Ishikawa (cell line): ENCODE results near the gene COL15A1.

Source experiments
- CREB1 ChIP-seq: IDR thresholded peaks from 2 replicates; pipeline ENCODE4 v1.6.1; 2012; ENCODE audit warnings: low read depth
- EGR1 ChIP-seq: IDR thresholded peaks from 2 replicates; pipeline ENCODE4 v1.6.1; 2012
- EP300 ChIP-seq: IDR thresholded peaks from 2 replicates; pipeline ENCODE4 v1.6.1; 2012; ENCODE audit warnings: borderline replicate concordance
- FOXM1 ChIP-seq: IDR thresholded peaks from 2 replicates; pipeline ENCODE4 v1.6.1; 2012; ENCODE audit warnings: low read depth, borderline replicate concordance
- RAD21 ChIP-seq: IDR thresholded peaks from 2 replicates; pipeline ENCODE4 v1.6.1; 2012; ENCODE audit warnings: low read depth
- TAF1 ChIP-seq: IDR thresholded peaks from 2 replicates; pipeline ENCODE4 v1.6.1; 2012; ENCODE audit warnings: low read depth, mild to moderate bottlenecking
- TEAD4 ChIP-seq: IDR thresholded peaks from 2 replicates; pipeline ENCODE4 v1.6.1; 2012
- ZBTB7A ChIP-seq: IDR thresholded peaks from 2 replicates; pipeline ENCODE4 v1.6.1; 2012; ENCODE audit warnings: low read depth
- TF ChIP-seq, protein P1 (sequence below): IDR thresholded peaks from 2 replicates; pipeline ENCODE4 v1.6.1; 2012
- TF ChIP-seq, protein P2 (sequence below): IDR thresholded peaks from 2 replicates; pipeline ENCODE4 v1.6.1; 2012; ENCODE audit warnings: low read depth, mild to moderate bottlenecking

DNA sequence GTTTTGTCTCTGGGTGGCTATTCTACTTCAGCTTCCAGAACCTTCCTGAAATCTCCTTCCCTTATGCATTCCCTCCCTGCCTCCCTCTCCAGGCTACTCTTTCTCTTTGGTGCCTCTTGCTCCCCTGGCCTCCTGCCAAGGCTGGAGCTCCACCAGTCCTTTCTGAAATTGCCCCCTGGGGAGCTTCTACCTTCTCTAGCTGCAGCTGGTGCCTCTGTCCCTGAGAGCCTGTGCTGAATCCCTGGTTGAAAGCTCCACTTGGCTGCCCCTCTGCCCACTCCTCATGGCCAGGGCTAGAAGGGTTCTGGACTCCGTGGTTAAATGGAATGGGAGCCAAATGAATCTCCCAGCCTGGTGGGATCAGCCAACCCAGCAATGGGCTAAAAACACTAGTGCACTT lies 80.1 kb downstream of the COL15A1 start:
- TF ChIP-seq, protein P1, sequence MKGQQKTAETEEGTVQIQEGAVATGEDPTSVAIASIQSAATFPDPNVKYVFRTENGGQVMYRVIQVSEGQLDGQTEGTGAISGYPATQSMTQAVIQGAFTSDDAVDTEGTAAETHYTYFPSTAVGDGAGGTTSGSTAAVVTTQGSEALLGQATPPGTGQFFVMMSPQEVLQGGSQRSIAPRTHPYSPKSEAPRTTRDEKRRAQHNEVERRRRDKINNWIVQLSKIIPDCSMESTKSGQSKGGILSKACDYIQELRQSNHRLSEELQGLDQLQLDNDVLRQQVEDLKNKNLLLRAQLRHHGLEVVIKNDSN = no peak
- TF ChIP-seq EP300 = no peak
- TF ChIP-seq CREB1 = no peak
- TF ChIP-seq, protein P2, sequence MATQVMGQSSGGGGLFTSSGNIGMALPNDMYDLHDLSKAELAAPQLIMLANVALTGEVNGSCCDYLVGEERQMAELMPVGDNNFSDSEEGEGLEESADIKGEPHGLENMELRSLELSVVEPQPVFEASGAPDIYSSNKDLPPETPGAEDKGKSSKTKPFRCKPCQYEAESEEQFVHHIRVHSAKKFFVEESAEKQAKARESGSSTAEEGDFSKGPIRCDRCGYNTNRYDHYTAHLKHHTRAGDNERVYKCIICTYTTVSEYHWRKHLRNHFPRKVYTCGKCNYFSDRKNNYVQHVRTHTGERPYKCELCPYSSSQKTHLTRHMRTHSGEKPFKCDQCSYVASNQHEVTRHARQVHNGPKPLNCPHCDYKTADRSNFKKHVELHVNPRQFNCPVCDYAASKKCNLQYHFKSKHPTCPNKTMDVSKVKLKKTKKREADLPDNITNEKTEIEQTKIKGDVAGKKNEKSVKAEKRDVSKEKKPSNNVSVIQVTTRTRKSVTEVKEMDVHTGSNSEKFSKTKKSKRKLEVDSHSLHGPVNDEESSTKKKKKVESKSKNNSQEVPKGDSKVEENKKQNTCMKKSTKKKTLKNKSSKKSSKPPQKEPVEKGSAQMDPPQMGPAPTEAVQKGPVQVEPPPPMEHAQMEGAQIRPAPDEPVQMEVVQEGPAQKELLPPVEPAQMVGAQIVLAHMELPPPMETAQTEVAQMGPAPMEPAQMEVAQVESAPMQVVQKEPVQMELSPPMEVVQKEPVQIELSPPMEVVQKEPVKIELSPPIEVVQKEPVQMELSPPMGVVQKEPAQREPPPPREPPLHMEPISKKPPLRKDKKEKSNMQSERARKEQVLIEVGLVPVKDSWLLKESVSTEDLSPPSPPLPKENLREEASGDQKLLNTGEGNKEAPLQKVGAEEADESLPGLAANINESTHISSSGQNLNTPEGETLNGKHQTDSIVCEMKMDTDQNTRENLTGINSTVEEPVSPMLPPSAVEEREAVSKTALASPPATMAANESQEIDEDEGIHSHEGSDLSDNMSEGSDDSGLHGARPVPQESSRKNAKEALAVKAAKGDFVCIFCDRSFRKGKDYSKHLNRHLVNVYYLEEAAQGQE = peak; percentile 74
- TF ChIP-seq RAD21 = no peak
- no peak for TF ChIP-seq TEAD4
- TF ChIP-seq FOXM1 = no peak
- no peak for TF ChIP-seq ZBTB7A
- TF ChIP-seq EGR1 = no peak
- no peak for TF ChIP-seq TAF1
